PFSK-1 (cell line): ENCODE measurements around the gene RPL11.

ENCODE experiments used
- FOXP2 ChIP-seq: optimal IDR thresholded peaks from 2 replicates; pipeline ENCODE3; 2011; ENCODE audit warnings: borderline replicate concordance, control low read depth, inconsistent platforms; ENCODE audit not compliant: insufficient read depth; ENCODE audit errors: extremely low read length, extremely low read depth
- POLR2AphosphoS5 ChIP-seq: IDR thresholded peaks from 2 replicates; pipeline ENCODE4 v1.6.1; 2012; ENCODE audit warnings: low read depth, mild to moderate bottlenecking, control low read depth, low read length, moderate library complexity
- SIN3A ChIP-seq: IDR thresholded peaks from 2 replicates; pipeline ENCODE4 v1.6.1; 2012; ENCODE audit warnings: mild to moderate bottlenecking, low read length, moderate library complexity, borderline replicate concordance; ENCODE audit not compliant: insufficient read depth
- TAF1 ChIP-seq: IDR thresholded peaks from 2 replicates; pipeline ENCODE4 v1.6.1; 2012; ENCODE audit warnings: low read length, control low read depth, borderline replicate concordance; ENCODE audit not compliant: insufficient read depth
- TF ChIP-seq, protein P1 (sequence below), 2 experiments: IDR thresholded peaks; 2 replicates each; pipeline versions ENCODE4 v1.6.1 to v1.8.0; 2011 to 2012; ENCODE audit warnings: low read depth in 2 of 2, low read length in 2 of 2, control low read depth in 1 of 2, inconsistent platforms in 1 of 2, mild to moderate bottlenecking in 1 of 2, moderate library complexity in 1 of 2; ENCODE audit not compliant: insufficient read depth in 1 of 2

RPL11 gene

DNA sequence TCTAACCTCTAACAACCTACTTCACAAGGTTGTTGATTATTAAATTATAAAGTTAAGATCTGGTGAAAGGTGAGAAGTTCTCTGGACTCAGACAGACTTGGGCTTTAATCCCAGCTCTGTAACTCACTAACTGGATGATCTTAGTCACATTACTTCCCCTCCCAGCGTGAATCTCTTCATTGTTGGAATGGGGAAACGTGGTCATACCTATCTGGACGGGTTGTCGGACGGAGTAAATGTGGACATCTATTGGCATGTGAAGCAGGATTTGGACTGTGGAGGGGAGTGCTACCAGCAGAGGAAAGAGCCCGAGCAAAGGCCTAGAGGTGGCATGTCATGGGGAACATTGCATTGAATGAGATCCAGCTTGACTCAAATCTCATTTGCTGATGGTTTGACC is 45.1 kb upstream of the RPL11 start:
- no peak for TF ChIP-seq TAF1
- no peak for TF ChIP-seq POLR2AphosphoS5
- TF ChIP-seq, protein P1, sequence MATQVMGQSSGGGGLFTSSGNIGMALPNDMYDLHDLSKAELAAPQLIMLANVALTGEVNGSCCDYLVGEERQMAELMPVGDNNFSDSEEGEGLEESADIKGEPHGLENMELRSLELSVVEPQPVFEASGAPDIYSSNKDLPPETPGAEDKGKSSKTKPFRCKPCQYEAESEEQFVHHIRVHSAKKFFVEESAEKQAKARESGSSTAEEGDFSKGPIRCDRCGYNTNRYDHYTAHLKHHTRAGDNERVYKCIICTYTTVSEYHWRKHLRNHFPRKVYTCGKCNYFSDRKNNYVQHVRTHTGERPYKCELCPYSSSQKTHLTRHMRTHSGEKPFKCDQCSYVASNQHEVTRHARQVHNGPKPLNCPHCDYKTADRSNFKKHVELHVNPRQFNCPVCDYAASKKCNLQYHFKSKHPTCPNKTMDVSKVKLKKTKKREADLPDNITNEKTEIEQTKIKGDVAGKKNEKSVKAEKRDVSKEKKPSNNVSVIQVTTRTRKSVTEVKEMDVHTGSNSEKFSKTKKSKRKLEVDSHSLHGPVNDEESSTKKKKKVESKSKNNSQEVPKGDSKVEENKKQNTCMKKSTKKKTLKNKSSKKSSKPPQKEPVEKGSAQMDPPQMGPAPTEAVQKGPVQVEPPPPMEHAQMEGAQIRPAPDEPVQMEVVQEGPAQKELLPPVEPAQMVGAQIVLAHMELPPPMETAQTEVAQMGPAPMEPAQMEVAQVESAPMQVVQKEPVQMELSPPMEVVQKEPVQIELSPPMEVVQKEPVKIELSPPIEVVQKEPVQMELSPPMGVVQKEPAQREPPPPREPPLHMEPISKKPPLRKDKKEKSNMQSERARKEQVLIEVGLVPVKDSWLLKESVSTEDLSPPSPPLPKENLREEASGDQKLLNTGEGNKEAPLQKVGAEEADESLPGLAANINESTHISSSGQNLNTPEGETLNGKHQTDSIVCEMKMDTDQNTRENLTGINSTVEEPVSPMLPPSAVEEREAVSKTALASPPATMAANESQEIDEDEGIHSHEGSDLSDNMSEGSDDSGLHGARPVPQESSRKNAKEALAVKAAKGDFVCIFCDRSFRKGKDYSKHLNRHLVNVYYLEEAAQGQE (IDR thresholded peaks at IDR 0.05; ENCODE audit: insufficient read depth in 1 of 2, low read depth in 2 of 2, low read length in 2 of 2), result no peak
- no peak for TF ChIP-seq SIN3A
- no peak for TF ChIP-seq FOXP2

DNA sequence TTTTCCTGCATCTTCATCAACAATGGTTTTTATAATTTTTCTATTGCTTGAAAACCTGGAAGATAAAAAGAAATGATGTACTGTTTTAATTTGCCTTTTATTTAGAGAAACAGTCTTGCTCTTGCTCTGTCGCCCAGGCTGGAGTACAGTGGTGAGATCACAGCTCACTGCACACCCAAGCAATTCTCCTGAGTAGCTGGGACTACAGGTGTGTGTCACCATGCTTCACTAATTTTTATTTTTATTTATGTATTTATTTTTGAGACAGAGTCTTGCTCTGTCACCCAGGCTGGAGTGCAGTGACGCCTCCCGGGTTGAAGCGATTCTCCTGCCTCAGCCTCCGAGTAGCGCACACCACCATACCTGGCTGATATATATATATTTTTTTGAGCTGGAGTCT is 43.0 kb upstream of the RPL11 start:
- TF ChIP-seq POLR2AphosphoS5, result no peak
- no peak for TF ChIP-seq FOXP2
- TF ChIP-seq, protein P1 (IDR thresholded peaks at IDR 0.05; ENCODE audit: insufficient read depth in 1 of 2, low read depth in 2 of 2, low read length in 2 of 2), result no peak
- TF ChIP-seq TAF1, result no peak
- TF ChIP-seq SIN3A, result no peak

DNA sequence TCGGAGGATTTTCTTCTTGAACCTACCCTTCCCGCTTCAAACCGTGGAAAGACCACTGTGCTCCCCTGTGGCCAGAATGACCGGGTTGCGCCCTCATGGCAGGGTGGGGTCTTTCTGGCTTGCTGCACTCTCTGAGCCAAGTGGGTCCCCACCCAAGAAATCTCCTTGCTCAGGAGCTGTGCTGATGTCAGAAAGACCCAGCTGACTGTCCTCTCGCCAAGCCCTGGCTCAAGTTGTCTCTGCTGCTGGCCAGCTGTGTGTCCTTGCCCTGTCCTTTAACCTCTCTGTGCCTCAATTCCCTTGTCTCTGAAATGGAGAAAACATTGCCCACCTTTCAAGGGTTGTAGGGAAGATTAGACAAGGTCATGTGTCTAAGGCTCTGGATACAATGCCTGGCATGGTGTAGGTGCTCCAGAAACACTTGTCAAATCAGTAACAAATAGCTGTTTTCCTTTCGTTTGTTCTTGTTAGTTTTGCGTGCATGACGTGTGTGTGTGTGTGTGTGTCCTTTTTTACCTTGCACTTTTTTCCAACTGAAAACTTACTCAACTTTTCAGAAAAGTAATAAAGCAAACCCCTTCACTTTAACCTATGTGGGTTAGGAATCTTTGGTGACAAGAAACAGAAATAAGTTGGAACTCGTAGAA is 41.1 kb upstream of the RPL11 start:
- TF ChIP-seq SIN3A (no peak), FOXP2 (no peak), POLR2AphosphoS5 (no peak), TAF1 (no peak)
- TF ChIP-seq, protein P1 (IDR thresholded peaks at IDR 0.05; ENCODE audit: insufficient read depth in 1 of 2, low read depth in 2 of 2, low read length in 2 of 2), result no peak

DNA sequence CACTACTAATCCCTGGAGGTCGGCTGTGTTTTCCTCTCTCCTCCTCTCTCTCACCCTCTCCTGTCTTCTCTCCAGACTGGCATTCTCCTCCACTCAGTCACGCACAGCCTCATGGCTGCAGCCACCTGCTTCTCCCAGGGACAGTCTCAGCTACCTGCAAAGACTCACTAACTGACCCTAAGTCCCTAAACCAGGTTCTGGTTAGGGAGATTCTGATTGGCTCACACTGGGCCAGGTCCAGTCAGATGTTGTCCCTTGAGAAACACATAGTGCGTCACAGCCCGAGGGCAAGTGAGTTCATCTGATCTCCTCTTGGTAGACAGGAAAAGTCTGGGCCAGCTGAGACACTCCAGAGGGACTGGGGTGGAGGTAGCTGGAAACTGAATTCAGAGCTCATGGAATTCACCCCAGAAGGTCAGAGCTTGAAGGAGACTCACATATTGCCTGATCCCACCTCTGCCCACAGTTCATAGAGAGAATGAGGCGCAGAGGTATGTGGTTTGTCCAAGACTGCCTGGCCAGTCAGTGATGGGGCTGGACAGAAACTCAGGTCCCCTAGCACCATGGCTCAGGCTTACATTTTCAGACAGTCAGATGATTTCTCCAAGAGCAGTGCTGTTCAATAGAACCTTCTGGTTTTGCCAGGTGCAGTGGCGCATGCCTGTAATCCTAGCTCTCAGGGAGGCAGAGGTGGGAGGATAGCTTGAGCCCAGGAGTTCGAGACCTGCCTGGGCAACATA is 40.4 kb upstream of the RPL11 start:
- TF ChIP-seq POLR2AphosphoS5, result no peak
- no peak for TF ChIP-seq SIN3A
- TF ChIP-seq, protein P1 (IDR thresholded peaks at IDR 0.05; ENCODE audit: insufficient read depth in 1 of 2, low read depth in 2 of 2, low read length in 2 of 2), result no peak
- TF ChIP-seq FOXP2, result no peak
- TF ChIP-seq TAF1, result no peak
